SJSA1 (cell line): ENCODE data around the gene NFAT5. TPM values are rescaled to one million over a fixed set of nuclear protein-coding genes. Genes with fewer than 3 reads are reported as not detected.

Source experiments
- DNase-seq, 2 experiments: peaks; one replicate each; pipeline ENCODE4 v3.0.0-alpha.2; 2015 to 2020; ENCODE audit warnings: low spot score in 2 of 2, low read depth in 1 of 2
- H3K27ac ChIP-seq: fragments of 250-450 bp; sonication (Bioruptor Pico); 2 replicates; pipeline ENCODE4 v1.5.1; 2020; ENCODE audit warnings: mild to moderate bottlenecking, moderate library complexity
- H3K27me3 ChIP-seq: fragments of 250-450 bp; sonication (Bioruptor Pico); replicated peaks from 2 replicates; pipeline ENCODE4 v1.5.1; 2020; ENCODE audit warnings: mild to moderate bottlenecking, moderate library complexity
- H3K36me3 ChIP-seq: fragments of 250-450 bp; sonication (Bioruptor Pico); 2 replicates; pipeline ENCODE4 v1.5.1; 2020; ENCODE audit warnings: mild to moderate bottlenecking
- H3K4me1 ChIP-seq: fragments of 250-450 bp; sonication (Bioruptor Pico); replicated peaks from 2 replicates; pipeline ENCODE4 v1.6.1; 2021; ENCODE audit warnings: mild to moderate bottlenecking
- H3K4me3 ChIP-seq: fragments of 250-450 bp; sonication (Bioruptor Pico); 2 replicates; pipeline ENCODE4 v1.5.1; 2020; ENCODE audit warnings: mild to moderate bottlenecking
- H3K9me3 ChIP-seq: fragments of 250-450 bp; sonication (Bioruptor Pico); replicated peaks from 2 replicates; pipeline ENCODE4 v1.5.1; 2020; ENCODE audit warnings: mild to moderate bottlenecking
- total RNA-seq: library from RNA; depleted of rRNA; stranded (reverse); fragments of >200 nt; shearing (Covaris generic); gene quantifications from 2 replicates; pipeline ENCODE4 v1.2.3, GENCODE V29; 2014

Gene NFAT5
- total RNA-seq, 1 experiment from 2014 or later, result 9.0 TPM

GRCh38 chr16:69699915-69700314 lies 134.1 kb downstream of the NFAT5 start:
- Histone ChIP-seq H3K27ac (no peak overlapping the region), H3K4me3 (no peak overlapping the region), H3K36me3 (peaks cover 83% of the 10 kb centered on the region), H3K27me3 (no peaks in the 10 kb centered on the region), H3K9me3 (no peaks in the 10 kb centered on the region), H3K4me1 (no peaks in the 10 kb centered on the region)
- no peak for DNase-seq

- no peak overlapping the region for H3K4me3 ChIP-seq
- no peaks in the 10 kb centered on the region for H3K9me3 ChIP-seq
- H3K36me3 ChIP-seq, result peaks cover 71% of the 10 kb centered on the region
- H3K4me1 ChIP-seq, result no peaks in the 10 kb centered on the region
- H3K27me3 ChIP-seq, result no peaks in the 10 kb centered on the region
- no peak overlapping the region for H3K27ac ChIP-seq
- no peak for DNase-seq
These were observed 135.7 kb downstream of the NFAT5 start for GRCh38 chr16:69701452-69701851.

- DNase-seq, result no peak
- Histone ChIP-seq H3K9me3 (no peaks in the 10 kb centered on the region), H3K27me3 (no peaks in the 10 kb centered on the region), H3K4me3 (no peak overlapping the region), H3K4me1 (no peaks in the 10 kb centered on the region), H3K36me3 (peaks cover 70% of the 10 kb centered on the region), H3K27ac (no peak overlapping the region)
These were observed 136.1 kb downstream of the NFAT5 start for GRCh38 chr16:69701866-69702265.

GRCh38 chr16:69703638-69704037 lies 137.9 kb downstream of the NFAT5 start:
- H3K27ac ChIP-seq, result no peak overlapping the region
- no peaks in the 10 kb centered on the region for H3K9me3 ChIP-seq
- H3K4me3 ChIP-seq, result no peak overlapping the region
- DNase-seq, result no peak
- H3K4me1 ChIP-seq, result no peaks in the 10 kb centered on the region
- H3K36me3 ChIP-seq, result peaks cover 67% of the 10 kb centered on the region
- H3K27me3 ChIP-seq, result no peaks in the 10 kb centered on the region

GRCh38 chr16:69706256-69706974 lies 140.6 kb downstream of the NFAT5 start:
- Histone ChIP-seq H3K27ac (no peak overlapping the region), H3K4me1 (no peaks in the 10 kb centered on the region), H3K36me3 (peaks cover 70% of the 10 kb centered on the region), H3K9me3 (no peaks in the 10 kb centered on the region), H3K4me3 (no peak overlapping the region), H3K27me3 (no peaks in the 10 kb centered on the region)
- DNase-seq, result no peak

- peaks cover 68% of the 10 kb centered on the region for H3K36me3 ChIP-seq
- no peak overlapping the region for H3K4me3 ChIP-seq
- H3K4me1 ChIP-seq, result no peaks in the 10 kb centered on the region
- H3K9me3 ChIP-seq, result no peaks in the 10 kb centered on the region
- no peak overlapping the region for H3K27ac ChIP-seq
- H3K27me3 ChIP-seq, result no peaks in the 10 kb centered on the region
- DNase-seq, result peak in 1 of 2 experiments; percentile 16
These were observed 141.2 kb downstream of the NFAT5 start for GRCh38 chr16:69706975-69707340.

GRCh38 chr16:69707920-69708683 lies 142.3 kb downstream of the NFAT5 start:
- H3K4me1 ChIP-seq, result no peaks in the 10 kb centered on the region
- H3K27me3 ChIP-seq, result no peaks in the 10 kb centered on the region
- peak in 1 of 2 experiments; percentile 17 for DNase-seq
- no peaks in the 10 kb centered on the region for H3K9me3 ChIP-seq
- H3K36me3 ChIP-seq, result peaks cover 70% of the 10 kb centered on the region
- H3K27ac ChIP-seq, result no peak overlapping the region
- no peak overlapping the region for H3K4me3 ChIP-seq

GRCh38 chr16:69709456-69710084 lies 143.8 kb downstream of the NFAT5 start:
- peaks cover 68% of the 10 kb centered on the region for H3K36me3 ChIP-seq

GRCh38 chr16:69711115-69711740 lies 145.5 kb downstream of the NFAT5 start:
- Histone ChIP-seq H3K27me3 (no peaks in the 10 kb centered on the region), H3K9me3 (no peaks in the 10 kb centered on the region), H3K4me3 (no peak overlapping the region), H3K36me3 (peaks cover 77% of the 10 kb centered on the region), H3K4me1 (no peaks in the 10 kb centered on the region), H3K27ac (0 out of 2 replicates have a peak overlapping the region, but pooled peaks have one; percentile 17)
- DNase-seq, result peak in 1 of 2 experiments; percentile 21

More at GRCh38 chr16:69709456-69710084, 143.8 kb downstream of the NFAT5 start:
- no peak overlapping the region for H3K4me3 ChIP-seq
- no peaks in the 10 kb centered on the region for H3K9me3 ChIP-seq
- H3K27me3 ChIP-seq, result no peaks in the 10 kb centered on the region
- H3K27ac ChIP-seq, result no peak overlapping the region
- peak; percentile 20 to 52 for DNase-seq
- H3K4me1 ChIP-seq, result no peaks in the 10 kb centered on the region

- H3K9me3 ChIP-seq, result no peaks in the 10 kb centered on the region
- H3K27ac ChIP-seq, result no peak overlapping the region
- no peak overlapping the region for H3K4me3 ChIP-seq
- no peaks in the 10 kb centered on the region for H3K27me3 ChIP-seq
- peak in 1 of 2 experiments; percentile 12 for DNase-seq
- no peaks in the 10 kb centered on the region for H3K4me1 ChIP-seq
- peaks cover 81% of the 10 kb centered on the region for H3K36me3 ChIP-seq
These were observed 146.5 kb downstream of the NFAT5 start for GRCh38 chr16:69712277-69712676.

- Histone ChIP-seq H3K9me3 (no peaks in the 10 kb centered on the region), H3K4me1 (no peaks in the 10 kb centered on the region), H3K36me3 (peaks cover 83% of the 10 kb centered on the region), H3K27ac (no peak overlapping the region), H3K27me3 (no peaks in the 10 kb centered on the region), H3K4me3 (no peak overlapping the region)
- DNase-seq, result peak in 1 of 2 experiments; percentile 19
These were observed 147.3 kb downstream of the NFAT5 start for GRCh38 chr16:69712914-69713581.

- H3K4me3 ChIP-seq, result no peak overlapping the region
- no peak overlapping the region for H3K27ac ChIP-seq
- peaks cover 72% of the 10 kb centered on the region for H3K36me3 ChIP-seq
- no peaks in the 10 kb centered on the region for H3K4me1 ChIP-seq
- DNase-seq, result peak in 1 of 2 experiments; percentile 25
- H3K27me3 ChIP-seq, result no peaks in the 10 kb centered on the region
- no peaks in the 10 kb centered on the region for H3K9me3 ChIP-seq
These were observed 151.3 kb downstream of the NFAT5 start for GRCh38 chr16:69717066-69717465.

GRCh38 chr16:69718111-69718764 lies 152.5 kb downstream of the NFAT5 start:
- no peaks in the 10 kb centered on the region for H3K27me3 ChIP-seq
- DNase-seq, result peak in 1 of 2 experiments; percentile 14
- H3K4me3 ChIP-seq, result no peak overlapping the region
- no peak overlapping the region for H3K27ac ChIP-seq
- no peaks in the 10 kb centered on the region for H3K9me3 ChIP-seq
- H3K4me1 ChIP-seq, result no peaks in the 10 kb centered on the region
- peaks cover 65% of the 10 kb centered on the region for H3K36me3 ChIP-seq
